ENCODE measurements around the gene ANKRD24.

Gene ANKRD24

DNA sequence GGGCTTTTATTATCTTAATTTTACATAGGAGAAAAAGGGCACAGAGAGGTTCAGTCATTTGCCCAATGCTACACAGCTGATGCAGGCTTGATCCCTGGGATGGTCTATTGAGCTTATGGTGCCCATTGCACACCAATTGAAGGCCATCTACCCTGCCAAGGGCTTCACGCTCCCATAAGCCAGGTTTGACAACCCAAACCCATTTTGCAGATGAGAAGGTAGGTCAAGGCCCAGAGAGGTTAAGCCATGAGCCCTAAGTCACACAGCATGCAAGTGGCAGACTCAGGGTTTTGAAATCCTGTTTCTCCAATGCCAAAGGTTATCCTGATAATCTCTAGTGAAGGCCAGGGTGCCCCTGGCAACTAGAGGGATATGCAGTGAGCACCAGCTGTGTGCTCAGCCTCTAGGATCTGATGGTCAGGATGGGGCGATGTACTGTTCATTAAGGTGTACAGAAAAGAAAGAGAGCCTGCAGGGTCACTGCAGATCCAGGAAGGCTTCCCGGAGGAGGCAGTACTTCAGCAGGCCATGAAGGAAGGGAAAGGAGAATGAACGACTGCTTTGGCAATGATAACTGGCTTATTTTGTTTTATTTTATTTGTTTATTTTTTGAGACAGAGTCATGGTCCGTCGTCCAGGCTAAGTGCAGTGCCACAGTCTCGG is 20.9 kb upstream of the ANKRD24 start:
- TF ChIP-seq ZFX (IDR thresholded peaks at IDR 0.05; ENCODE audit: borderline replicate concordance) = no peak
- TF ChIP-seq, protein P1, sequence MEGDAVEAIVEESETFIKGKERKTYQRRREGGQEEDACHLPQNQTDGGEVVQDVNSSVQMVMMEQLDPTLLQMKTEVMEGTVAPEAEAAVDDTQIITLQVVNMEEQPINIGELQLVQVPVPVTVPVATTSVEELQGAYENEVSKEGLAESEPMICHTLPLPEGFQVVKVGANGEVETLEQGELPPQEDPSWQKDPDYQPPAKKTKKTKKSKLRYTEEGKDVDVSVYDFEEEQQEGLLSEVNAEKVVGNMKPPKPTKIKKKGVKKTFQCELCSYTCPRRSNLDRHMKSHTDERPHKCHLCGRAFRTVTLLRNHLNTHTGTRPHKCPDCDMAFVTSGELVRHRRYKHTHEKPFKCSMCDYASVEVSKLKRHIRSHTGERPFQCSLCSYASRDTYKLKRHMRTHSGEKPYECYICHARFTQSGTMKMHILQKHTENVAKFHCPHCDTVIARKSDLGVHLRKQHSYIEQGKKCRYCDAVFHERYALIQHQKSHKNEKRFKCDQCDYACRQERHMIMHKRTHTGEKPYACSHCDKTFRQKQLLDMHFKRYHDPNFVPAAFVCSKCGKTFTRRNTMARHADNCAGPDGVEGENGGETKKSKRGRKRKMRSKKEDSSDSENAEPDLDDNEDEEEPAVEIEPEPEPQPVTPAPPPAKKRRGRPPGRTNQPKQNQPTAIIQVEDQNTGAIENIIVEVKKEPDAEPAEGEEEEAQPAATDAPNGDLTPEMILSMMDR (IDR thresholded peaks at IDR 0.05) = no peak

DNA sequence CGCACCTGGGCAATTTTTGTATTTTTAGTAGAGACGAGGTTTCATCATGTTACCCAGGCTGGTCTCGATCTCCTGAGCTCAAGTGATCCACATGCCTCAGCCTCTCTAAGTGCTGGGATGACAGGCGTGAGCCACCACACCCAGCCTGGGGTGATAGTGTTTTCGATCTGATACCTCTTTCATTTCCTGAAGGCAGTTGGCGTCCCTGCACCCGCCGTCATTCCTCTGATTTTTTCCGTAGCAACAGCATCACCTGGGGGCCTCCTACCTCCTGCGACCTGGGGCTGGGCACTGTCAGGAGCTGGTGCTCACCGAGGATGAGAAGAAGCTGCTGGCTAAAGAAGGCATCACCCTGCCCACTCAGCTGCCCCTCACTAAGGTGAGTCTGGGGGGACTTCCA is 18.2 kb upstream of the ANKRD24 start:
- no peak for TF ChIP-seq ZFX (IDR thresholded peaks at IDR 0.05; ENCODE audit: borderline replicate concordance)
- TF ChIP-seq, protein P1 (IDR thresholded peaks at IDR 0.05) = no peak

More for the DNA sequence above, 20.9 kb upstream of the ANKRD24 start:
- no peak overlapping the region for H3K27ac ChIP-seq

DNA sequence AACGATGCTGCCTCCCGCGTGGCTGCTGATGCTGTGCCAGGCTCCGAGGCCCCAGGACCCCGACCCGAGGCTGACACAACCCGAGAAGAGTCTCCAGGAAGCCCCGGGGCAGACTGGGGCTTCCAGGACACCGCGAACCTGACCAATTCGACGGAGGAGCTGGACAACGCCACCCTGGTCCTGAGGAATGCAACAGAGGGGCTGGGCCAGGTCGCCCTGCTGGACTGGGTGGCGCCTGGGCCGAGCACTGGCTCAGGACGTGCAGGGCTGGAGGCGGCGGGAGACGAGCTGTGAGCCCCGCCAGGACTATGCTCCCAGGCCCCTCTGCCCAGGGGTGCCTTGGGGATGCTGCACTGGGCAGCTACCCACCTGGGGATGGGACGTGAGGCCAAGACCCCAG is 10.8 kb upstream of the ANKRD24 start:
- no peak overlapping the region for H3K27ac ChIP-seq
- TF ChIP-seq, protein P1 (IDR thresholded peaks at IDR 0.05) = no peak
- no peak for TF ChIP-seq ZFX (IDR thresholded peaks at IDR 0.05; ENCODE audit: borderline replicate concordance)

More for the DNA sequence above, 18.2 kb upstream of the ANKRD24 start:
- H3K27ac ChIP-seq = no peak overlapping the region

DNA sequence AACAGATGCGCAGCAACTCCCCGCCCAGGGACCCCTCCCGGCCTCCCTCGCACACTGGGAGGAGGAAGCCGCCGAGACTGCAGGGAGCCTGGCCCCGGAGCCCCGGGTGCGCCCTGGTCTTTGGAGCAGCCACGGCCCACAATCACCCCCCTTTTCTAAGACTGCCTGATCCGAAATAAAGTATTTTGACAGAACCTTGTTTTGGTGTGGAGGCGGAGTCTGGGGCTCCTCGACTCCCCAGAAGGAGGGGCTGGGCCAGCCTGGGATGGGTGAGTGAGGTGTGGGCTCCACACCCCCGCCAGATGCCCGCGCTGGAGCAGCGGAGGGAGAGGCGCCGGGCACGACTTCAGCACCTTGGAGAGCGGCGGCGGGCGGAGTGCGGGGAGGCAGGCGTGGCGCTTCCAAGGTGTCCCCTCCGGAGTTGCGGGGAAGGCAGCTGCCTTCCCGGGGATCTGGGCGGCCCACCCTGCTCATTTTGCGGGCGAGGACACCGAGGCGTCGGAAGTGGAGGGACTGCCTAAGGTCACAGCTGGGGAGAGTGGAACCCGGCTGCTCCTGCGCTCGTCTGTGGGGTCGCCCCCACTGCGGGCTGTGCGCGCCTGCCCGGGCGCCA is 9.5 kb upstream of the ANKRD24 start:
- no peak for TF ChIP-seq ZFX (IDR thresholded peaks at IDR 0.05; ENCODE audit: borderline replicate concordance)
- TF ChIP-seq, protein P1 (IDR thresholded peaks at IDR 0.05) = no peak
- no peak overlapping the region for H3K27ac ChIP-seq

DNA sequence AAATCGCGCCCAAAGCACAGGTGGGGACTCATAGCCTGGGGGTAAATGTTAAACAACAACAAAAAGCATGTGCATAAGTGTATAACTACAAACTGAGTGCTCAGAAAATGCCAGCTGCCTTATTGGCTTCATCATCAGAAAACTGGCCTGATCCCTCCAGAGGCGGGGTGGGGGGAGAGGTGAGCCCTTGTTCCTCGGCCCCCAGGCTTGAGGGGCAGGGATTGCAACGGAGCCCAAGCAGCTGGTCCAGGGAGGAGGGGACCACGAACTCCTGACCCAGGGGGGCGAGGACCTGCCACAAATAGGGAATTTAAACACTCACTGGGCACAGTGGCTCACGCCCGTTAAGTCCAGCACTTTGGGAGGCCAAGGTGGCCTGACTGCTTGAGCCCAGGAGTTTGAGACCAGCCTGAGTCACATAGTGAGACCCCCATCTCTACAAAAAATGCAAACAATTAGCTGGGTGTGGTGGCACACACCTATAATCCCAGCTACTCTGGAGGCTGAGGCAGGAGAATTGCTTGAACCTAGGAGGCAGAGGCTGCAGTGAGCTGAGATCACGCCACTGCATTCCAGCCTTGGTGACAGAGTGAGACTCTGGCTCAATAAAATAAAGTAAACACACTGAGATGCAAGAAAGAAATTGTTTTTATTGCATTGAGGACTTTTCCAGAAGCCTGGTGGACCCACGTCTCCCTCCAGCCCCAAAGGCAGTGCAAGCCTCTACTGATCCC is 8.8 kb upstream of the ANKRD24 start:
- TF ChIP-seq ZFX (IDR thresholded peaks at IDR 0.05; ENCODE audit: borderline replicate concordance) = no peak
- TF ChIP-seq, protein P1 (IDR thresholded peaks at IDR 0.05) = no peak

DNA sequence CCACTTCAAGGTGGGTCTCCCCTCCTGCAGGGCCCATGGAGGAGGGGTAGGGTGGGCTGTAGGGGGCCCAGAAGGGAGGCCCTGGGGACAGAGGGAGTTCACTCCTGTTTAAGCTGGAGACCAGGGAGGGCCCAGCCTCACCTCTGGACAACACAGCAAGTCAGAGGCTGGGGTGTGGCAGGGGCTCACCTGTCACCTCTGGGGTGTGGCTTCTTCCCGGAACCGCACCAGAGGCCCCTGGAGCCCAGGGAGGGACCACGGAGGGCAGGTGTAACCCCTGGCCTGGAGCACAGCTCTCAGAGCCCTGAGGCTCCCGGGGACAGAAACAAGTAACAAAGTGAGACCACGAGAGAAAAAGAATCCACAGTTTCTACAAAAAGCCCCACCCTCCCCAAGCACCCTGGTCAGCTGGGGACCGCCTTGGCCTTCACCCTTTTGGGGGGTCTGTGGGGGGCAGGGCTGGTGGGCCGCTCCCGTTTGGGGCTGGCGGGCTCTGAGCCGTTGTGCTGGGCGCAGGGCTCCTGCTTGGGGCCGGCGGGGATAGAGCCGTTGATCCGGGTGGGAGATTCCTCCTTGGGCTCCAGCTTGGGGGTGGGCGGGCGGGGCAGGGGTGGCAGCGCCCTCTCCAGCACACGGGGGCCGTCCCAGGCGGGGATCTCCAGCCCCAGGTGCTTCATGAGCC is 8.1 kb upstream of the ANKRD24 start:
- TF ChIP-seq ZFX (IDR thresholded peaks at IDR 0.05; ENCODE audit: borderline replicate concordance) = no peak
- TF ChIP-seq, protein P1 (IDR thresholded peaks at IDR 0.05) = no peak
- H3K27ac ChIP-seq = no peak overlapping the region

More for the DNA sequence above, 8.8 kb upstream of the ANKRD24 start:
- H3K27ac ChIP-seq = no peak overlapping the region

Measured in 22Rv1 (cell line).